Smooth muscle cell (in vitro differentiated cells): Measurements from ENCODE around the gene PI4K2A. TPM values are rescaled to one million over a fixed set of nuclear protein-coding genes. Genes with fewer than 3 reads are reported as not detected.

Source experiments
- DNase-seq: peaks from one replicate; lab custom pipeline; 2025; ENCODE audit not compliant: unreplicated experiment; lab: John Stamatoyannopoulos, UW
- H2AFZ ChIP-seq: fragments of 200-600 bp; sonication (generic); 2 replicates; pipeline ENCODE4 v1.6.0; 2016; ENCODE audit warnings: antibody characterized with exemption, low read depth, mild to moderate bottlenecking
- H3F3A ChIP-seq: fragments of 200-600 bp; sonication (generic); 2 replicates; pipeline ENCODE4 v1.6.0; 2017; ENCODE audit warnings: antibody characterized with exemption, low read depth
- H3K27ac ChIP-seq: fragments of 200-600 bp; sonication (generic); 2 replicates; pipeline ENCODE4 v1.5.1; 2016; ENCODE audit warnings: low read depth, mild to moderate bottlenecking
- H3K27me3 ChIP-seq: fragments of 200-600 bp; sonication (generic); 2 replicates; pipeline ENCODE4 v1.6.1; 2016; ENCODE audit warnings: low read depth, mild to moderate bottlenecking
- H3K36me3 ChIP-seq: fragments of 200-600 bp; sonication (generic); 2 replicates; pipeline ENCODE4 v1.5.1; 2016; ENCODE audit warnings: low read depth
- H3K4me1 ChIP-seq: fragments of 200-600 bp; sonication (generic); 2 replicates; pipeline ENCODE4 v1.5.1; 2016; ENCODE audit warnings: low read depth
- H3K4me2 ChIP-seq: fragments of 200-600 bp; sonication (generic); 2 replicates; pipeline ENCODE4 v1.6.0; 2016; ENCODE audit warnings: mild to moderate bottlenecking
- H3K4me3 ChIP-seq: fragments of 200-600 bp; sonication (generic); 2 replicates; pipeline ENCODE4 v1.5.1; 2016; ENCODE audit warnings: mild to moderate bottlenecking
- H3K79me2 ChIP-seq: fragments of 200-600 bp; sonication (generic); 2 replicates; pipeline ENCODE4 v1.6.0; 2016; ENCODE audit warnings: low read depth, mild to moderate bottlenecking
- H3K9ac ChIP-seq: fragments of 200-600 bp; sonication (generic); 2 replicates; pipeline ENCODE4 v1.6.0; 2016; ENCODE audit warnings: low read depth
- H3K9me3 ChIP-seq: fragments of 200-600 bp; sonication (generic); replicated peaks from 2 replicates; pipeline ENCODE4 v1.5.1; 2016; ENCODE audit warnings: low read depth
- H4K20me1 ChIP-seq: fragments of 200-600 bp; sonication (generic); 2 replicates; pipeline ENCODE4 v1.6.0; 2016; ENCODE audit warnings: low read depth
- CTCF ChIP-seq: fragments of 200-600 bp; sonication (generic); IDR thresholded peaks from 2 replicates; pipeline ENCODE4 v1.5.1; 2017; ENCODE audit warnings: borderline replicate concordance, mild to moderate bottlenecking, antibody characterized with exemption; ENCODE audit not compliant: insufficient read depth, poor library complexity, severe bottlenecking
- WGBS: methylation state at CpG from one replicate; pipeline ENCODE4 v1.1.7; 2016; ENCODE audit warnings: low lambda C conversion rate; 5-methylcytosine and 5-hydroxymethylcytosine counted together
- polyA plus RNA-seq: library from polyadenylated mRNA; unstranded; fragments of >200 nt; fragmentation: Nextera tagmentation; extraction: Ambion mirVana; gene quantifications from 2 replicates; pipeline ENCODE4 v1.2.1, GENCODE V29; 2016
- total RNA-seq: library from RNA; depleted of rRNA; stranded (reverse); fragments of >200 nt; gene quantifications from 2 replicates; pipeline ENCODE4 v1.2.3, GENCODE V29; 2014

Gene PI4K2A
- total and polyA plus RNA-seq, 2 experiments from 2014 or later: 20.8 to 21.0 TPM

- Histone ChIP-seq H4K20me1 (no peaks in the 10 kb centered on the region), H3K79me2 (no peaks in the 10 kb centered on the region), H3K27me3 (no peaks in the 10 kb centered on the region), H3K4me1 (no peaks in the 10 kb centered on the region), H3K4me3 (no peak overlapping the region), H2AFZ (no peak overlapping the region), H3K4me2 (no peak overlapping the region), H3K9ac (no peak overlapping the region), H3K9me3 (no peaks in the 10 kb centered on the region), H3K27ac (no peak overlapping the region), H3K36me3 (no peaks in the 10 kb centered on the region), H3F3A (no peaks in the 10 kb centered on the region)
- TF ChIP-seq CTCF: no peak
- 90% methylated on average over 5 of the region's 5 CpGs for WGBS
- DNase-seq: no peak
Measured at GRCh38 chr10:97607095-97607636, 33.3 kb upstream of the PI4K2A start.

DNA sequence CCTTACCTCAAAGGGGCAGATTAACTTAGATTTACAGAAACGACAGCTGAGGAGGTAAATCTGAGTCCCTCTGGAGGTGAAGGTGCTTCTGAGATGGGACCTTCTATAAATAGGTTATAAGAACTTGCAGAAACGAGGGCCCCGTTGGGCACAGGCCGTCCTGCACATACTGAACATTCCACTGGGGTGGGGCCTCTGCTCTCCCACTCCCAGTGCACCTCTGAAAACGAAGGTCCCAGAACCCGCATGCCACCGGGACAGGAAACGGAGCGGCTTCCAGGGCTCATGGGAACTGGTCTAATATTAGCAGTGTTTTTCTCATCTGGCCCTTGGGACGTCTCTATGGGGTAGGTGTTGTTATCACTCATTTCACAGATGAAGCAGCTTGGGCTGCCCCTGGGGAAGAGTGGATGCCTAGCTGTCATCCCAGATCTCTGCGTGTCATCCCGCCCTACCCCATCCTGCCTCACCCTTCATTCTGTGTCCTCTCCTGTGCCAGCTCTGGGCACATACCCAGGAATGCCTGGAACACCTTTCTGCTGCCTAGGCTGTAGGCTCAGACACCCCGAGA is 31.4 kb upstream of the PI4K2A start:
- Histone ChIP-seq H3K27me3 (no peaks in the 10 kb centered on the region), H4K20me1 (no peaks in the 10 kb centered on the region), H3K9me3 (no peaks in the 10 kb centered on the region), H3K79me2 (no peaks in the 10 kb centered on the region), H3K36me3 (no peaks in the 10 kb centered on the region), H3K4me2 (no peak overlapping the region), H3K27ac (no peak overlapping the region), H2AFZ (no peak overlapping the region), H3F3A (no peaks in the 10 kb centered on the region), H3K4me1 (no peaks in the 10 kb centered on the region), H3K9ac (no peak overlapping the region), H3K4me3 (no peak overlapping the region)
- WGBS: 91% methylated on average over 13 of the region's 13 CpGs
- DNase-seq: no peak
- TF ChIP-seq CTCF: no peak

DNA sequence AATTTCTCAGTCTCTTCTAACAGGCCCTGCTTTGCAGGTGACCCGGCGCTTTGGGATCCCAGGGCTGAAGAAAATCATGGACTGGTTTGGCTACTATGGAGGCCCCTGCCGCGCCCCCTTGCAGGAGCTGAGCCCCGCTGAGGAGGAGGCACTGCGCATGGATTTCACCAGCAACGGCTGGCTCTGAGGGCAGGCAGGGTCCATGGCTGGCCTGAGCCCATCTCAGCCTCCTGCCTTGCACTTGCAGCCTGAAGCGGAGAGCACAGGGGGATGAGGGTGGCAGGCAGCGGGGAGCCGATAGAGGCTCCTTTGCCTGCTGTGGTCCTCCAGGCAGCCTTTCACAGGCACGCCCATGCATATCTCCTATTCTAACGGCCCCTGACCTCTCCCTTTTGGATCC is 29.0 kb upstream of the PI4K2A start:
- 87% methylated on average over 12 of the region's 12 CpGs for WGBS
- H3K36me3 ChIP-seq: no peaks in the 10 kb centered on the region
- no peak overlapping the region for H3K9ac ChIP-seq
- H3K9me3 ChIP-seq: no peaks in the 10 kb centered on the region
- H3K79me2 ChIP-seq: no peaks in the 10 kb centered on the region
- H3F3A ChIP-seq: no peaks in the 10 kb centered on the region
- TF ChIP-seq CTCF: no peak
- H4K20me1 ChIP-seq: no peaks in the 10 kb centered on the region
- H3K4me3 ChIP-seq: no peak overlapping the region
- H3K27me3 ChIP-seq: no peaks in the 10 kb centered on the region
- H3K27ac ChIP-seq: no peak overlapping the region
- H3K4me1 ChIP-seq: no peaks in the 10 kb centered on the region
- no peak for DNase-seq
- H2AFZ ChIP-seq: no peak overlapping the region
- no peak overlapping the region for H3K4me2 ChIP-seq

GRCh38 chr10:97612386-97612785 is 28.1 kb upstream of the PI4K2A start:
- no peaks in the 10 kb centered on the region for H3K79me2 ChIP-seq
- H3K4me2 ChIP-seq: no peak overlapping the region
- no peak for DNase-seq
- H3K4me3 ChIP-seq: no peak overlapping the region
- no peak overlapping the region for H2AFZ ChIP-seq
- H3F3A ChIP-seq: no peaks in the 10 kb centered on the region
- WGBS: 39% methylated on average over 2 of the region's 2 CpGs
- no peaks in the 10 kb centered on the region for H4K20me1 ChIP-seq
- H3K36me3 ChIP-seq: no peaks in the 10 kb centered on the region
- H3K9me3 ChIP-seq: no peaks in the 10 kb centered on the region
- H3K9ac ChIP-seq: no peak overlapping the region
- no peaks in the 10 kb centered on the region for H3K27me3 ChIP-seq
- no peak overlapping the region for H3K27ac ChIP-seq
- H3K4me1 ChIP-seq: no peaks in the 10 kb centered on the region
- peak; percentile 45 for TF ChIP-seq CTCF
